Right lobe of liver (tissue), 6 donors: ENCODE measurements around the gene ZMPSTE24. TPM values are rescaled to one million over a fixed set of nuclear protein-coding genes. Genes with fewer than 3 reads are reported as not detected.

Source experiments
- ATAC-seq, 4 donors: fragments of 200-7000 bp; cut with Tn5 transposase; one replicate each; pipeline ENCODE4 v1.9.1; 2020; ENCODE audit warnings: mild to moderate bottlenecking in 4 of 4, moderate library complexity in 4 of 4
- DNase-seq, 3 donors: peaks; one replicate each; pipeline ENCODE4 v3.0.0-alpha.2; 2020
- H3K27ac ChIP-seq, 3 donors: fragments of 200-600 bp; one replicate each; pipeline ENCODE4 v1.8.0; 2022
- H3K27me3 ChIP-seq, 2 donors: fragments of 200-600 bp; one replicate each; pipeline ENCODE4 v1.8.0; 2022
- H3K36me3 ChIP-seq, 4 donors: fragments of 200-600 bp; sonication (generic) in 1 of 4; one replicate each; pipeline versions ENCODE4 v1.5.1 to v1.8.0; 2017 to 2022; ENCODE audit warnings: control low read depth in 1 of 4
- H3K4me1 ChIP-seq, 4 donors: fragments of 200-600 bp; sonication (generic) in 1 of 4; one replicate each; pipeline versions ENCODE4 v1.5.1 to v1.8.0; 2017 to 2022; ENCODE audit warnings: control low read depth in 1 of 4
- H3K4me3 ChIP-seq, 3 donors: fragments of 200-600 bp; one replicate each; pipeline ENCODE4 v1.8.0; 2022
- H3K9me3 ChIP-seq, 4 donors: fragments of 200-600 bp; sonication (generic) in 1 of 4; one replicate each; pipeline versions ENCODE4 v1.5.1 to v1.8.0; 2017 to 2022; ENCODE audit warnings: control low read depth in 1 of 4
- CTCF ChIP-seq, 4 donors: fragments of 200-600 bp in 3 of 4; fragments of 450-650 bp in 1 of 4; IDR thresholded peaks; one replicate each; pipeline versions ENCODE4 v1.5.1 to v1.8.0; 2016 to 2022; ENCODE audit warnings: antibody characterized with exemption in 4 of 4, mild to moderate bottlenecking in 2 of 4
- POLR2A ChIP-seq: fragments of 450-650 bp; IDR thresholded peaks from one replicate; pipeline ENCODE4 v1.6.1; 2017; ENCODE audit warnings: antibody characterized with exemption, mild to moderate bottlenecking
- WGBS: methylation state at CpG from one replicate; pipeline ENCODE4 v1.1.6; 2018; ENCODE audit warnings: low coverage, low lambda C conversion rate; ENCODE audit not compliant: insufficient coverage; ENCODE audit errors: missing lambda C conversion rate; 5-methylcytosine and 5-hydroxymethylcytosine counted together
- intact Hi-C, 2 donors: fragments of 100-400 bp; cut with DNase I; formaldehyde crosslinking; loops; one replicate each; pipeline versions ENCODE4 v1.11.2 to v1.14.1; 2022
- total RNA-seq, 6 experiments: library from RNA; depleted of rRNA in 2 of 6; stranded (reverse); fragments of >200 nt in 2 of 6; fragmentation: NEBNext Ultra II Directional in 3 of 6; extraction: Animal tissue kit (Norgen Biotek cat#: 25700) in 3 of 6; gene quantifications; one replicate each; pipeline versions ENCODE4 v1.1.0 to v1.2.4, GENCODE V29; 2016 to 2023
- donor health status: DM: no; HTN: yes; CAD: no.
- donor health status: DM: no; HTN: no; CAD: no.
- donor health status: DM: no; HTN: no; CAD: no.
- donor health status: DM: no; HTN: yes; CAD: no.
- donor health status: DM: no; HTN: yes; CAD: no.

Gene ZMPSTE24
- total RNA-seq, 6 experiments from 2014 or later: 21.1 to 36.9 (median 27.5) TPM

- Histone ChIP-seq H3K27me3 (peaks cover 0 to 14% of the 10 kb centered on the region in 2 donors), H3K27ac (no peak overlapping the region), H3K4me3 (peak overlapping the region; percentile 29 to 48 (median 35)), H3K36me3 (no peaks in the 10 kb centered on the region), H3K9me3 (no peaks in the 10 kb centered on the region), H3K4me1 (peaks cover 0 to 13% (median 0%) of the 10 kb centered on the region in 4 donors)
- 0% methylated on average over 12 of the region's 41 CpGs for WGBS
- peak; percentile 7 to 35 (median 27) for ATAC-seq
- TF ChIP-seq POLR2A (no peak), CTCF (IDR thresholded peaks at IDR 0.05) (no peak)
- no peak for DNase-seq
- intact Hi-C loops: loop anchor here (10.0 kb wide), 1 partner anchor 171 kb away; no protein-coding TSS in a partner anchor
Measured at GRCh38 chr1:40315795-40316594, 58.0 kb downstream of the ZMPSTE24 start.

- H3K36me3 ChIP-seq: no peaks in the 10 kb centered on the region
- DNase-seq (no peak), ATAC-seq (peak; percentile 31 to 45 (median 38))
- peaks cover 0 to 13% (median 0%) of the 10 kb centered on the region in 4 donors for H3K4me1 ChIP-seq
- intact Hi-C loops: loop anchor here (10.0 kb wide), 1 partner anchor 172 kb away; no protein-coding TSS in a partner anchor
- no peak within 1 kb of the TSS for H3K27ac ChIP-seq
- H3K27me3 ChIP-seq: peaks cover 0 to 14% of the 10 kb centered on the region in 2 donors
- H3K4me3 ChIP-seq: peak within 1 kb of the TSS; percentile 29 to 48 (median 35)
- no peaks in the 10 kb centered on the region for H3K9me3 ChIP-seq
- TF ChIP-seq POLR2A: no peak
- WGBS: no CpG with 5 or more reads among the region's 84 CpGs
Measured at GRCh38 chr1:40316595-40317393, 58.8 kb downstream of the ZMPSTE24 start, which contains the start of gene COL9A2. Gene COL9A2, minus strand, starts transcription at chr1:40317286. Its CDS starts 89 bp downstream, at chr1:40317197.

- DNase-seq (no peak), ATAC-seq (no peak)
- Histone ChIP-seq H3K27ac (no peak overlapping the region), H3K36me3 (no peaks in the 10 kb centered on the region), H3K9me3 (no peaks in the 10 kb centered on the region), H3K4me1 (peaks cover 0 to 13% (median 0%) of the 10 kb centered on the region in 4 donors), H3K4me3 (peak overlapping the region in 1 of 3 donors; percentile 35), H3K27me3 (peaks cover 0 to 14% of the 10 kb centered on the region in 2 donors)
- WGBS: 67% methylated on average over 7 of the region's 21 CpGs
- TF ChIP-seq POLR2A (no peak), CTCF (IDR thresholded peaks at IDR 0.05) (no peak)
- intact Hi-C loops: loop anchor here (10.0 kb wide), 1 partner anchor 173 kb away; no protein-coding TSS in a partner anchor
Measured at GRCh38 chr1:40317394-40318074, 59.5 kb downstream of the ZMPSTE24 start.

- H3K4me1 ChIP-seq: peaks cover 0 to 13% (median 0%) of the 10 kb centered on the region in 4 donors
- no peak overlapping the region for H3K4me3 ChIP-seq
- no peak for DNase-seq
- intact Hi-C loops: loop anchor here (10.0 kb wide), 1 partner anchor 174 kb away; no protein-coding TSS in a partner anchor
- no peak for TF ChIP-seq POLR2A
- no peak for TF ChIP-seq CTCF (IDR thresholded peaks at IDR 0.05)
- H3K27me3 ChIP-seq: peaks cover 0 to 14% of the 10 kb centered on the region in 2 donors
- H3K9me3 ChIP-seq: no peaks in the 10 kb centered on the region
- WGBS: 69% methylated on average over 2 of the region's 4 CpGs
- H3K27ac ChIP-seq: no peak overlapping the region
- H3K36me3 ChIP-seq: no peaks in the 10 kb centered on the region
- ATAC-seq: no peak
Measured at GRCh38 chr1:40318476-40318875, 60.4 kb downstream of the ZMPSTE24 start.
